ENCODE results near the gene FRS3.
"Not testable (repeated sequence)": the region's sequence is repeated elsewhere in the genome, so short reads cannot be mapped to it uniquely, and the experiment has no call there.

The FRS3 gene

GRCh38 chr6:41779788-41780550 lies at the start of gene FRS3:
Gene FRS3, minus strand, starts transcription at chr6:41779900. Its CDS starts 2,913 bp downstream, at chr6:41776987.
- peak; percentile 98 to 100 for DNase-seq

- DNase-seq, result no peak
Measured at GRCh38 chr6:41826343-41827022, 46.8 kb upstream of the FRS3 start.

- DNase-seq, result no peak
Measured at GRCh38 chr6:41824571-41825569, 45.2 kb upstream of the FRS3 start.

- DNase-seq, result no peak
Measured at GRCh38 chr6:41823178-41823577, 43.5 kb upstream of the FRS3 start.

- DNase-seq, result no peak
Measured at GRCh38 chr6:41822021-41822420, 42.3 kb upstream of the FRS3 start.

GRCh38 chr6:41821266-41821665 lies 41.6 kb upstream of the FRS3 start:
- no peak for DNase-seq

- no peak for DNase-seq
Measured at GRCh38 chr6:41818271-41819054, 38.8 kb upstream of the FRS3 start.

- no peak for DNase-seq
Measured at GRCh38 chr6:41815587-41815986, 35.9 kb upstream of the FRS3 start.

- DNase-seq, result no peak
Measured at GRCh38 chr6:41814629-41815028, 34.9 kb upstream of the FRS3 start.

GRCh38 chr6:41813956-41814355 lies 34.3 kb upstream of the FRS3 start:
- DNase-seq, result no peak

GRCh38 chr6:41813469-41813868 lies 33.8 kb upstream of the FRS3 start:
- no peak for DNase-seq

GRCh38 chr6:41811946-41812345 lies 32.2 kb upstream of the FRS3 start:
- DNase-seq, result not testable (repeated sequence)

- DNase-seq, result no peak
Measured at GRCh38 chr6:41811095-41811494, 31.4 kb upstream of the FRS3 start.

- DNase-seq, result no peak
Measured at GRCh38 chr6:41805830-41806774, 26.4 kb upstream of the FRS3 start.

- DNase-seq, result no peak
Measured at GRCh38 chr6:41801380-41801779, 21.7 kb upstream of the FRS3 start.

- DNase-seq, result no peak
Measured at GRCh38 chr6:41799559-41799911, 19.8 kb upstream of the FRS3 start.

GRCh38 chr6:41798901-41799558 lies 19.3 kb upstream of the FRS3 start:
- DNase-seq, result no peak

- DNase-seq, result no peak
Measured at GRCh38 chr6:41796474-41796873, 16.8 kb upstream of the FRS3 start.

- DNase-seq, result no peak
Measured at GRCh38 chr6:41791984-41792383, 12.3 kb upstream of the FRS3 start.

GRCh38 chr6:41791305-41791704 lies 11.6 kb upstream of the FRS3 start:
- no peak for DNase-seq

- DNase-seq, result no peak
Measured at GRCh38 chr6:41790045-41790444, 10.3 kb upstream of the FRS3 start.
